Fibroblast of mammary gland (primary cell): ENCODE data around the gene PIK3CG.

Experiments
- DNase-seq: peaks from one replicate; pipeline ENCODE4 v3.0.0-alpha.2; 2010; ENCODE audit warnings: low read depth
- H3K4me3 ChIP-seq: 2 replicates; pipeline ENCODE4 v1.5.1; 2011; ENCODE audit warnings: low read depth, mild to moderate bottlenecking, low read length, moderate library complexity; ENCODE audit not compliant: control insufficient read depth
- CTCF ChIP-seq: conservative IDR thresholded peaks from 2 replicates; pipeline ENCODE4 v1.5.1; 2011; ENCODE audit warnings: low read depth, low read length, inconsistent platforms; ENCODE audit not compliant: control insufficient read depth, insufficient read depth

The PIK3CG gene

GRCh38 chr7:106885652-106886051 lies 20.6 kb downstream of the PIK3CG start:
- TF ChIP-seq CTCF = no peak
- DNase-seq = no peak

GRCh38 chr7:106887421-106887820 lies 22.3 kb downstream of the PIK3CG start:
- TF ChIP-seq CTCF = no peak
- H3K4me3 ChIP-seq = no peak overlapping the region
- no peak for DNase-seq

More at GRCh38 chr7:106885652-106886051, 20.6 kb downstream of the PIK3CG start:
- H3K4me3 ChIP-seq = no peak overlapping the region

- TF ChIP-seq CTCF = no peak
- no peak for DNase-seq
- H3K4me3 ChIP-seq = no peak overlapping the region
These were observed 23.1 kb downstream of the PIK3CG start for GRCh38 chr7:106888204-106888603.

GRCh38 chr7:106890952-106891351 lies 25.9 kb downstream of the PIK3CG start:
- no peak for DNase-seq
- no peak for TF ChIP-seq CTCF
- H3K4me3 ChIP-seq = no peak overlapping the region

GRCh38 chr7:106891548-106892410 lies 26.7 kb downstream of the PIK3CG start:
- DNase-seq = no peak
- no peak overlapping the region for H3K4me3 ChIP-seq
- TF ChIP-seq CTCF = no peak

GRCh38 chr7:106893591-106893990 lies 28.5 kb downstream of the PIK3CG start:
- no peak for TF ChIP-seq CTCF
- H3K4me3 ChIP-seq = no peak overlapping the region
- no peak for DNase-seq

- TF ChIP-seq CTCF = no peak
- no peak overlapping the region for H3K4me3 ChIP-seq
- no peak for DNase-seq
These were observed 30.3 kb downstream of the PIK3CG start for GRCh38 chr7:106895246-106895864.
